Stimulated activated CD4-positive, alpha-beta T cell treated with anti-CD3 and anti-CD28 coated beads, TNF-alpha, amount 100 ng/mL, for 48 hours (primary cell): ENCODE results near the gene NAT9.

Experiments used
- DNase-seq, 3 donors: peaks; one replicate each; pipeline ENCODE4 v3.0.0-alpha.2; 2020; ENCODE audit warnings: low read depth in 3 of 3

NAT9 gene

GRCh38 chr17:74779948-74780400 is 3.8 kb upstream of the NAT9 start:
- peak in 1 of 3 donors; percentile 58 for DNase-seq

- no peak for DNase-seq
These were observed 3.4 kb upstream of the NAT9 start for GRCh38 chr17:74779501-74779900.

GRCh38 chr17:74778960-74779359 is 2.8 kb upstream of the NAT9 start:
- no peak for DNase-seq

GRCh38 chr17:74777901-74778515 is 1.9 kb upstream of the NAT9 start:
- DNase-seq, result no peak

DNA sequence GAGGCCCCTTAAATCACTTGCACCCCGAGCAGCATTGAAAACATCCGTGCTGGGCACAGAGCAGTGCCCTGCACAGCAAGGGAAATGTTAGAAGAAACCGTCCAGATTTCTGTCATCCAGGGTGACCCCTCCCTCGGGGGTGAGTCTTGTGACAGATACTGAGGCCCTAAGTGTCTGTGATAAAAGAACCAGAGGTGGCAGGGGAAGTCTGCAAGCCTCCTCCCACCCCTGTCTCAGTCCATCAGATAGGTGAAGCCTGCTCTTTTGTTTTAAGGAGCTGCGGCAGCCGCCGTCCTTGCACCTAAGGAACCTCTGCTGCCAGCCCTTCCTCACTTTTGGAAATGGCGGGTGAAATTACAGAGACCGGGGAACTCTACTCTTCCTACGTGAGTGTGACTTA is 845 bp upstream of the NAT9 start:
- DNase-seq, result no peak

GRCh38 chr17:74775409-74776043 is 619 bp downstream of the NAT9 start:
- DNase-seq, result no peak

DNA sequence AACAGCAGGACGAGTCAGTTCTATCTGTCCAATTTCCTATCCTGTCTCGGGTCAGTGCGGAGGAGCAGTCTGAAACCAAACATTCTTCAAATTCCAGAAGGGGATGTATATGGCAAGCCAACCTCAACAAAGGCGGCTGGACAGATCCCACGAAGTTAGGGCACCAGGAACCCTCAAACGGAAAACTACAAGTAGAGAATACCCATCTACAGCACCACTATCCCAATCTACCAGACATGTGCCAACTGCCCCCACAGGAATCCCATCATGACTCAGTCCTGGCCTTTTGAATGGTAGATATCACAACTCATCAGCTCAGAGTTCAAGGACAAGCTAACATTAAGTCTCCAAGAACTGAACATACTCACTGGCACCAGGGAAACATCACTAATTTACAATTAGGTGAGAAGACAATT is 2.3 kb downstream of the NAT9 start:
- no peak for DNase-seq

- DNase-seq, result no peak
These were observed 2.7 kb downstream of the NAT9 start for GRCh38 chr17:74773414-74773813.

DNA sequence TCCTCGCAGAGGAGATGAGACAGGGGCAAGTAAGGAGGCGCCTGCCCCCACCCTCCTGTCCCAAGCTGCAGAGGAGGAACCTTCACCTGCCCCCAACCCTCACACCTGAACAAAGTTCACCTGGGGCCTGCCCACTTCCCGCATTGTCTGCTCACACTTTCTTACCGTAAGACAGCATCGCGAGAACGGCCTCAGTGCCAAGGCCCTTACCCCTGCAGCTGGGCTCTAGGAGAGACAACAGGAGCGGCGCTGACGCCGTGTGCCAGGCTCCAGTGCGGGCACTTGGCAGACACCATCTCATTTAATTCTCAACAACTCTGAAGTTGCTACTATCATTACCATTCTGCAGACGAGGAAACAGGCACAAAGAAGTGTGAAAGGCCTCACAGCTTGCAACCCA is 4.1 kb downstream of the NAT9 start:
- DNase-seq, result no peak

DNA sequence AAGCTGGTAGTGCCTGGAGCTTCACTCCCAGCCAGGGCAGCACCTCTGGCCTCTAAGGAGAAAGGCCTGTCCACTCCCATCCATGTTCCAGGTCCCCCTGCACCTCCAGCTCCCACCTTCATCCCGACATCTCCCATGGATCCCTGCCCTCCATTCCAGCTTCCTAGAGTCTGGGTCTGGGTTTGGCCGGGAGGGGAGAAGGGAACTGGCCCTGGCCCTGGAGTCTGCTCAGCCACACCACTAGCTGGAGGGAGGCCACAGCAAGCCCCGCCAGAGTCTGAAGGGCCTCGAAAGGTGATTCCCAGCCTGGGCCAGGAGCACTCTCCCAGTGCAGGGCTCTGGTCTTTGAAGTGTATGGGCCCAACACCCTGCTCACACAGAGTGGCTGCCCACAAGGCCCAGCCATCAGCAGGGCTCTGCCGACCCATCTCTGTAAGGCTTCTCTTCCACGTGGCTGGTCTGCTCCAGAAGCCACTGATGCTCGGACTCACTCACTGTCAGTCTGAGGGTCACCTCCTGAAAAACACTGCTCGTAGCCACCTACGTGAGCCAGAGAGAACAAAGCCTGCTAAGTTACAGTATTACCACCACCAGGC is 4.7 kb downstream of the NAT9 start:
- no peak for DNase-seq

GRCh38 chr17:74770498-74771318 is 5.4 kb downstream of the NAT9 start:
- no peak for DNase-seq

DNA sequence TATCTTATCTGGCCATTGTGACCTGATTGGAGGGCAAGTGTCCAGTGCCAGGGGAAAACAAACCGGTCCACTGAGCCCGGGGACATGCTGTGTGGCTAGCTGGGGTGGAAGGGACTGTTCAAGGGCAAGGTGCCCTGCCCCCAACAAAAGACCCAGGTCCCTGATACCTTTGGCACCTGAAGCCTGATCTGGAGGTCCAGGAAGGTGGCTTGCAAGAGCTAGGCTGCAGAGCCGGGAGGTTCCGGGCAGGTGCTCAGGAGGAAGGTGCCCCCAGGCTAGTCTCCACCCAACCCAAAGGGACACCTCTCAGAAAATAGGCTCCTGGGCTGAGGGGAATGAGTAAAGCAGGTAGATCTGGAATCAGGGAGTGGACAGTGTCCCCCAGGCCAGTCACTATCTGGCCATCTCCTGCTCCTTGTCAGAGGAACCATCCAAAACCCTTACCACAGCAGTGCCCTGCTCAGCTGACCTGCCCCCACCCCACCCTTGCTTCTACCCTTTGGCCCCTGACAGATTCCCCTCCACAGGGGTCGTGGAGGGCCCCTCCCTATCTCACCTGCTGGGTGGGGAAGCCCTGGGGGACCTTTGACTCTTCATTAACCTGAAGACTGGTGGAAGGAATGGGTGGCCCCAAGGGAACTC is 6.2 kb downstream of the NAT9 start:
- no peak for DNase-seq

GRCh38 chr17:74769266-74769855 is 6.8 kb downstream of the NAT9 start:
- DNase-seq, result no peak

- DNase-seq, result no peak
These were observed 7.4 kb downstream of the NAT9 start for GRCh38 chr17:74768763-74769114.

DNA sequence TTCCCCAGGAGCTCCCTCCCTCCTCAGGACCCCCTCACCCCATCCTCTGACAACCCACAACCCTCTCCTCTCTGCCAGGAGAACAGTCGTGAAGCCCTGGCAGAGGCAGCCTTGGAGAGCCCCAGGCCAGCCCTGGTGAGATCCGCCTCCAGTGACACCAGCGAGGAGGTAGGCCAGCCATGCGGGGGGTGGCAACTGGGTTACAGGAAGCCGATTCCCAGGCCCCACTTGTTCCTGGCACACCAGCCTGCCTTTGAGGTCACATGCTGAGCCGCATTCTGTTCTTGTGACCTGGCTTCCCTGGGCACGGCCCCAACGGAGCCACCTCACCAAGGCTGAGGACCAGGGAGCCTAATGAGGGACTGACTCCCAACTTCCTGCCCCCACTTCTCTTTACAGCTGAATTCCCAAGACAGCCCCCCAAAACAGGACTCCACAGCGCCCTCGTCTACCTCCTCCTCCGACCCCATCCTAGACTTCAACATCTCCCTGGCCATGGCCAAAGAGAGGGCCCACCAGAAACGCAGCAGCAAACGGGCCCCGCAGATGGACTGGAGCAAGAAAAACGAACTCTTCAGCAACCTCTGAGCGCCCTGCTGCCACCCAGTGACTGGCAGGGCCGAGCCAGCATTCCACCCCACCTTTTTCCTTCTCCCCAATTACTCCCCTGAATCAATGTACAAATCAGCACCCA is 7.9 kb downstream of the NAT9 start:
- DNase-seq, result no peak

- DNase-seq, result no peak
These were observed 9.0 kb downstream of the NAT9 start for GRCh38 chr17:74767111-74767516.

GRCh38 chr17:74766413-74766812 is 9.7 kb downstream of the NAT9 start:
- DNase-seq, result no peak

DNA sequence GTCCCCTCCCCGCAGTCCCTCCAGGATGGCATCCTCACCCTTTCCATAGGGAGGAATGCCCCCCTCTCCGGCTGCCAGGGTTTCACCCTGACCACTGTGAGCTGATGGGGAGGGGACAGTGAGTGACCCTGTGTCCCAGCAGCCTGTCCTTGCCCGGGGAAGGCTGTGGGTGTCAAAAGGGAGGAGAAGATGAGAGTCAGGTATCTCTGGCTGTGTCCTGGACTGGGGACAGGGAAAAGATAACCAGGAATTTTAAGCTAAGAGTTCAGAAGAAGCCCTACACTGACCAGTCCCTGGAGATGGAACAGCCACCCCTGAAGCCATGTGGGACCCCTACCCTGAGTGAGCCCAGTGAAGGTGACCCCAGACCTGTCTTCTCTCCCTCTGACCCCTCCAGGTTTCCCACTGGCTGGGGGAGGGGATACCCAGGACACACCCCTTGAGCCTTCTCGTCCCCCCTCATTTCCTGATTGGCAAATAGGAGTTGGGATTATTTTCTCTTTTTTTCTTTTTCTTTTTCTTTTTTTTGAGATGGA is 11.3 kb downstream of the NAT9 start:
- no peak for DNase-seq

DNA sequence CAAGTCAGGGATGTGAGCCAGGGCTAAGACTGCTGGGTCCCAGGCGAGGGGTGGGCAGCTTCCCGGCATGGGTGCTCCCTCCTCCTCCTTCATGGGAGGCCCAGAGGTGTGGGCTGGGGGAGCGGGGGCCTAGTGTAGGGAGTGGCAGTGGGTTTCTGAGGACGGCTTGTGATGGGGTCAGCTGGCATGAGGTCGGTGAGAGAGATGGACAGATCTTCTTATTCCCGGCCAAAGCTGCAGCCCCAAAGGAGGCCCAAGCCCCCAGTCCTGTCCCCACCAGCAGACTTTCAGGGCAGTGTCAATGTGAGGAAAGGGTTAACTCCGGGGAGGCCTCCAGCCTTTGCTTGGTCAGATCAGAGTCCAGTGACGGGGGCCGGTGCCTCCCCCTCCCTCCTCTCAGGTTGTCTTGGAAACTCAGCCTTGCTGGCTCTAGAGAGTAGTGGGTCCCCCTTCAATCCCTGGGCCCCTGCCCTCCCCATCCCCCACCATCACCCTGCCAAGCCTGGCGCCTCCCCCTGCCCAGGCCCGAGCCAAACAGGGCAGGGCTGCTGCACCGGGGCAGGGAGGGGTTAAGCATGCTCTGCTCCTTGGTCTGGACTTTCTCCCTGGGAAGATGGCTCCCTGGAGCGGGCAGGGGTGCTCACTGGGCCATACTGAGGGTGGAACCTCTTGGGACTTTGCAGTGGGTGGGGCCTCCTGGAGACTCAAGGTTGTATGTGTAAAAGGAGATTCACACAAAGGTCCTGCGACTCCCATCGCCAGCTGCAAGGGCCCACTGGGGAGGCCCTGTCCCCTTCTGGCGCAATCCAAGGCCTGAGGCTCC is 12.4 kb downstream of the NAT9 start:
- DNase-seq, result no peak

DNA sequence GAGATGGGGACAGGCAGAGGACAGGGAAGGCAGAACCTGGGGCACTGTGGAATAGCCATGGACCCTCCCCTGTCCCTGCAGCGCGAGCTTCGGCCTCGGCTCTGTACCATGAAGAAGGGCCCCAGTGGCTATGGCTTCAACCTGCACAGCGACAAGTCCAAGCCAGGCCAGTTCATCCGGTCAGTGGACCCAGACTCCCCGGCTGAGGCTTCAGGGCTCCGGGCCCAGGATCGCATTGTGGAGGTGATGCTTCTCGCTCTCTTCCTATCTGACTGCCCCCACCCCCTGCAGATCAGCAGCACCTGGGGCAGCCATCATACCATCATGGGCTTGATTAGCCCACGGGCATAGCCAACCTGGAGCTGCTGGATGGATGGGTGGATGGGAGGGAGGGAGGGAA is 14.2 kb downstream of the NAT9 start:
- DNase-seq, result no peak
